Stimulated activated CD4-positive, alpha-beta T cell treated with anti-CD3 and anti-CD28 coated beads, Interleukin-12 subunit alpha, Interleukin-12 subunit beta, amount 100 ng/mL, for 48 hours (primary cell): ENCODE results near the gene FHIP1A.

ENCODE experiments used
- DNase-seq, 3 donors: peaks; one replicate each; pipeline ENCODE4 v3.0.0-alpha.2; 2020; ENCODE audit warnings: low read depth in 2 of 3, low spot score in 1 of 3

Gene FHIP1A

GRCh38 chr4:151417766-151418376 is 8.9 kb downstream of the FHIP1A start:
- DNase-seq: no peak

- DNase-seq: no peak
Measured at GRCh38 chr4:151418385-151418784, 9.4 kb downstream of the FHIP1A start.

- DNase-seq: no peak
Measured at GRCh38 chr4:151418856-151419255, 9.9 kb downstream of the FHIP1A start.

- DNase-seq: no peak
Measured at GRCh38 chr4:151420250-151420807, 11.4 kb downstream of the FHIP1A start.

GRCh38 chr4:151422854-151423253 is 13.9 kb downstream of the FHIP1A start:
- no peak for DNase-seq

- DNase-seq: no peak
Measured at GRCh38 chr4:151426513-151426912, 17.5 kb downstream of the FHIP1A start.

GRCh38 chr4:151427266-151427665 is 18.3 kb downstream of the FHIP1A start:
- DNase-seq: no peak

- DNase-seq: no peak
Measured at GRCh38 chr4:151428346-151428745, 19.4 kb downstream of the FHIP1A start.

GRCh38 chr4:151429957-151430570 is 21.1 kb downstream of the FHIP1A start:
- DNase-seq: no peak

- no peak for DNase-seq
Measured at GRCh38 chr4:151430740-151431457, 21.9 kb downstream of the FHIP1A start.

GRCh38 chr4:151431728-151432127 is 22.8 kb downstream of the FHIP1A start:
- no peak for DNase-seq

- no peak for DNase-seq
Measured at GRCh38 chr4:151432654-151433053, 23.7 kb downstream of the FHIP1A start.

- DNase-seq: no peak
Measured at GRCh38 chr4:151434183-151434860, 25.3 kb downstream of the FHIP1A start.

- DNase-seq: no peak
Measured at GRCh38 chr4:151436093-151436518, 27.1 kb downstream of the FHIP1A start.

- DNase-seq: no peak
Measured at GRCh38 chr4:151437505-151437904, 28.5 kb downstream of the FHIP1A start.

GRCh38 chr4:151438154-151438553 is 29.2 kb downstream of the FHIP1A start:
- no peak for DNase-seq

- no peak for DNase-seq
Measured at GRCh38 chr4:151439320-151439719, 30.3 kb downstream of the FHIP1A start.

- DNase-seq: no peak
Measured at GRCh38 chr4:151442002-151442401, 33.0 kb downstream of the FHIP1A start.

GRCh38 chr4:151443247-151443646 is 34.3 kb downstream of the FHIP1A start:
- no peak for DNase-seq

GRCh38 chr4:151443752-151444151 is 34.8 kb downstream of the FHIP1A start:
- DNase-seq: no peak

- DNase-seq: no peak
Measured at GRCh38 chr4:151446208-151446607, 37.2 kb downstream of the FHIP1A start.

GRCh38 chr4:151454513-151454912 is 45.5 kb downstream of the FHIP1A start:
- no peak for DNase-seq
